HG03066 (cell line): ENCODE results near the gene TSR3.

ENCODE experiments used
- ATAC-seq: cut with Tn5 transposase; IDR thresholded peaks from one replicate; pipeline ENCODE4 v1.9.1; 2021; ENCODE audit warnings: low read depth; ENCODE audit not compliant: unreplicated experiment

Gene TSR3

GRCh38 chr16:1311738-1312466 is 39.8 kb downstream of the TSR3 start:
- no peak for ATAC-seq

GRCh38 chr16:1311212-1311737 is 40.4 kb downstream of the TSR3 start:
- ATAC-seq = no peak

GRCh38 chr16:1310832-1311200 is 40.9 kb downstream of the TSR3 start:
- no peak for ATAC-seq

- peak; percentile 8 for ATAC-seq
Observed at GRCh38 chr16:1309888-1310831, 41.5 kb downstream of the TSR3 start.

- ATAC-seq = peak; percentile 46
Observed at GRCh38 chr16:1308977-1309885, 42.4 kb downstream of the TSR3 start, which contains the start of gene UBE2I. Gene UBE2I, plus strand, starts transcription at chr16:1309636. Its CDS starts 4,395 bp downstream, at chr16:1314031.

- no peak for ATAC-seq
Observed at GRCh38 chr16:1308036-1308976, 43.4 kb downstream of the TSR3 start.

- no peak for ATAC-seq
Observed at GRCh38 chr16:1306334-1306733, 45.3 kb downstream of the TSR3 start.

GRCh38 chr16:1305823-1306222 is 45.9 kb downstream of the TSR3 start:
- no peak for ATAC-seq

GRCh38 chr16:1301562-1301961 is 50.1 kb downstream of the TSR3 start:
- no peak for ATAC-seq

GRCh38 chr16:1300664-1301476 is 50.8 kb downstream of the TSR3 start:
- ATAC-seq = no peak

GRCh38 chr16:1299868-1300203 is 51.8 kb downstream of the TSR3 start:
- ATAC-seq = no peak
